AG04450 (cell line): ENCODE data around the gene UBAP1L. TPM values are rescaled to one million over a fixed set of nuclear protein-coding genes. Genes with fewer than 3 reads are reported as not detected.
A peak's percentile ranks its signal among the peaks of the same experiment; 100 is the strongest.

ENCODE experiments used
- CTCF ChIA-PET: fragments of 300-600, 350-600 bp; formaldehyde crosslinking; extraction: SDS; loops from one replicate; lab custom pipeline; 2022; ENCODE audit warnings: antibody characterized with exemption, inconsistent platforms; lab: Charles Lee
- POLR2A ChIA-PET: fragments of 350-600 bp; formaldehyde crosslinking; extraction: SDS; loops from one replicate; lab custom pipeline; 2021; ENCODE audit warnings: antibody characterized with exemption, inconsistent platforms; lab: Yijun Ruan, JAX
- DNase-seq: peaks from one replicate; pipeline ENCODE4 v3.0.0-alpha.2; 2011; ENCODE audit warnings: low read depth, low spot score
- H3K27ac ChIP-seq: one replicate; pipeline ENCODE4 v1.5.1; 2012; ENCODE audit warnings: low read depth, low read length, control low read depth
- H3K27me3 ChIP-seq: one replicate; pipeline ENCODE4 v1.6.0; 2012; ENCODE audit warnings: low read length; ENCODE audit not compliant: control insufficient read depth, insufficient read depth
- H3K4me3 ChIP-seq: 2 replicates; pipeline ENCODE4 v1.5.1; 2011; ENCODE audit warnings: mild to moderate bottlenecking, low read depth, low read length, control low read depth
- H3K9me3 ChIP-seq: 2 replicates; pipeline ENCODE4 v1.5.1; 2012; ENCODE audit warnings: low read length; ENCODE audit not compliant: control insufficient read depth, insufficient read depth
- polyA plus RNA-seq: library from polyadenylated mRNA; depleted of rRNA; stranded (reverse); fragments of >200 nt; gene quantifications from 2 replicates; pipeline ENCODE4 v1.2.3, GENCODE V29; 2011
- TF ChIP-seq, protein P1 (sequence below): IDR thresholded peaks from 2 replicates; pipeline ENCODE4 v1.5.1; 2011; ENCODE audit warnings: low read depth, low read length, control low read depth, inconsistent platforms

The UBAP1L gene
- polyA plus RNA-seq, 1 experiment = 0.46 TPM

DNA sequence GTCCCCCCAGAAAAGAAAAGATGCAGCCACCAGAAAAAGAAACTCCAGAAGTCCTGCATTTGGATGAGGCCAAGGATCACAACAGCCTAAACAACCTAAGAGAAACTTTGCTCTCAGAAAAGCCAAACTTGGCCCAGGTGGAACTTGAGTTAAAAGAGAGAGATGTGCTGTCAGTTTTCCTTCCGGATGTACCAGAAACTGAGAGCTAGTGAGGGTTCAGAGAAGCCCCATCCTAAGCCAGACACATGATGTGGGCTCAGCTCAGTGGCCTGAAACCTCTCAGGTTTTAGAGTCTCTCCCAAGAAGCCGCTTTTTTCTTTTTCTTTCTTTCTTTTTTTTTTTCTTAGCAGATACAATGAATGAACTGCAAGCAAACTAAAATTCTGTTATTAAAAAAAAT is 62.0 kb downstream of the UBAP1L start:
- TF ChIP-seq, protein P1, sequence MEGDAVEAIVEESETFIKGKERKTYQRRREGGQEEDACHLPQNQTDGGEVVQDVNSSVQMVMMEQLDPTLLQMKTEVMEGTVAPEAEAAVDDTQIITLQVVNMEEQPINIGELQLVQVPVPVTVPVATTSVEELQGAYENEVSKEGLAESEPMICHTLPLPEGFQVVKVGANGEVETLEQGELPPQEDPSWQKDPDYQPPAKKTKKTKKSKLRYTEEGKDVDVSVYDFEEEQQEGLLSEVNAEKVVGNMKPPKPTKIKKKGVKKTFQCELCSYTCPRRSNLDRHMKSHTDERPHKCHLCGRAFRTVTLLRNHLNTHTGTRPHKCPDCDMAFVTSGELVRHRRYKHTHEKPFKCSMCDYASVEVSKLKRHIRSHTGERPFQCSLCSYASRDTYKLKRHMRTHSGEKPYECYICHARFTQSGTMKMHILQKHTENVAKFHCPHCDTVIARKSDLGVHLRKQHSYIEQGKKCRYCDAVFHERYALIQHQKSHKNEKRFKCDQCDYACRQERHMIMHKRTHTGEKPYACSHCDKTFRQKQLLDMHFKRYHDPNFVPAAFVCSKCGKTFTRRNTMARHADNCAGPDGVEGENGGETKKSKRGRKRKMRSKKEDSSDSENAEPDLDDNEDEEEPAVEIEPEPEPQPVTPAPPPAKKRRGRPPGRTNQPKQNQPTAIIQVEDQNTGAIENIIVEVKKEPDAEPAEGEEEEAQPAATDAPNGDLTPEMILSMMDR = no peak
- ChIA-PET CTCF (interaction anchor here (1.1 to 7.7 kb wide), 7 partner anchors 11 to 57 kb away, joined by 4 to 127 read pairs (median 24); no protein-coding TSS in a partner anchor), POLR2A (interaction anchor here (1.5 to 3.4 kb wide), 2 partner anchors 16 to 48 kb away, joined by 4 to 16 read pairs; partner anchors contain the start of gene RASL12)
- no peak for DNase-seq
- H3K9me3 ChIP-seq = no peaks in the 10 kb centered on the region; the same call in 1 of the 2 replicates
- no peak overlapping the region for H3K27ac ChIP-seq
- no peaks in the 10 kb centered on the region for H3K27me3 ChIP-seq
- no peak overlapping the region for H3K4me3 ChIP-seq

DNA sequence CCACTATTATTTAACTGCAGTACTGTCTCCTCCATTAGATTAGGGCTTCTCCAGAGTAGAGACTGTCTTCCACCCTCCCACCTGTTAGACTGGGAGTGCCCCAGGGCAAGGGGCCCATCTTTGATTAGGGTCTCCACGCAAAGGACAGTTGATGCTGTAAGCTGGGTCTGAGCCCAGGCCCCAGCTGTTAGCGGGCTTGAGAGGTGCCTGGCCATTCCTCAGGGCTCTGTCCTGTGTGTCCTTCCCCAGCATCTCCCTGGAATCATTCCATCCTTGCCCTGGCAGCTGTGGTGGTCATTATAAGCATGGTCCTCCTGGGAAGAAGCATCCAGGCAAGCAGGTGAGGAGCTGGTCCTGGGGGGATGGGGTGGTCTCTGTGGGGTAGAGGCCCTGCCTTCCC is 63.7 kb downstream of the UBAP1L start:
- H3K27me3 ChIP-seq = no peaks in the 10 kb centered on the region
- ChIA-PET CTCF (interaction anchor here (1.4 to 7.7 kb wide), 5 partner anchors 12 to 51 kb away, joined by 4 to 127 read pairs (median 36); partner anchors contain the start of gene RASL12), POLR2A (interaction anchor here (0.7 kb wide), 1 partner anchor 14 kb away, joined by 9 read pairs; no protein-coding TSS in a partner anchor)
- no peak overlapping the region for H3K27ac ChIP-seq
- no peak overlapping the region for H3K4me3 ChIP-seq
- no peaks in the 10 kb centered on the region; the same call in 1 of the 2 replicates for H3K9me3 ChIP-seq
- TF ChIP-seq, protein P1 = no peak
- no peak for DNase-seq

DNA sequence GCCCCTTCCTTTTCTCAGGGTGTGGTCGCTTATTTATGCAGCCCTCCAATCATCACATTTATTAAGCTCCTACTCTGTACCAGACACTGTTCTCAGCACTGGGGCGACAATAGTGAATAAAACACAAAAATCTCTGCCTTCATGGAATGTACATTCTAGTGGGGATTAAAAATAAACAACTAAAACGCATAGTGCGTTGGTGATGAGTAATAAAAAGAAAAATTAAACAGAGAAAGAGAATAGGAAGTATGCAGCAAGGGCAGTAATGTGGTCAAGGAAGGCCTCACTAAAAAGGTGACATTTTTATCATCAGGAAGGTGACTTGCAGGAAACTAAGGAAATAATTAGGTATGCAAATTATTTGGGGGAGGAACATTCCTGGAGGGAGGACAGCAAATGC is 64.7 kb downstream of the UBAP1L start:
- H3K27me3 ChIP-seq = no peaks in the 10 kb centered on the region
- no peaks in the 10 kb centered on the region; the same call in 1 of the 2 replicates for H3K9me3 ChIP-seq
- TF ChIP-seq, protein P1 = no peak
- H3K4me3 ChIP-seq = no peak overlapping the region
- peak overlapping the region; percentile 61 for H3K27ac ChIP-seq
- ChIA-PET POLR2A (interaction anchor here (0.7 to 1.2 kb wide), 2 partner anchors 29 to 1339 kb away, joined by 3 to 7 read pairs; no protein-coding TSS in a partner anchor), CTCF (interaction anchor here (0.6 to 7.7 kb wide), 4 partner anchors 10 to 121 kb away, joined by 4 to 127 read pairs (median 6); no protein-coding TSS in a partner anchor)
- DNase-seq = no peak

DNA sequence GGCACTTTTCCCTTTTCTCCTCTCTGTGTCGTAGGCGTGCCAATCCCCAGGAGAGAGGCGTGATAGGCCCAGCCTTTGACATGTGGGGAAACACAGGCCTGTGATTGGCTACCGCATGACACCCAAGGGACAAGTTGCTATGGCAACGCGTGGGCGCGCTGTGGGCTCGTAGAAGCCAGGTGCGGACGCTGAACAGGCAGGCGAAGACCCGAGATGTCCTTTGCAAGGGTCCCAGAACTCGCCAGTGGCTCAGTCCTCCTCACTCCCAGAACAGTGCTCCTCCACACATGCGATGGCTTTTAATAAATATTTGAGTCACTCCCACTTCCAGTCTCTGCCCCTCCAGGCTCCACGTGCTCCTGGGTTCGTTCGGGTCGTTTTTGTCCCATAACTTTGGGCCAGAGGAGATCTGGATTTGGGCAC is 65.6 kb downstream of the UBAP1L start:
- no peaks in the 10 kb centered on the region for H3K27me3 ChIP-seq
- no peak overlapping the region for H3K27ac ChIP-seq
- H3K9me3 ChIP-seq = no peaks in the 10 kb centered on the region; the same call in 1 of the 2 replicates
- peak overlapping the region; percentile 25 for H3K4me3 ChIP-seq
- POLR2A ChIA-PET = interaction anchor here (0.6 to 1.2 kb wide), 4 partner anchors 15 to 30 kb away, joined by 3 read pairs; partner anchors contain the start of gene RASL12
- TF ChIP-seq, protein P1 = no peak
- no peak for DNase-seq
- CTCF ChIA-PET = interaction anchor here (1.6 to 7.7 kb wide), 2 partner anchors 15 to 53 kb away, joined by 7 to 127 read pairs; no protein-coding TSS in a partner anchor

DNA sequence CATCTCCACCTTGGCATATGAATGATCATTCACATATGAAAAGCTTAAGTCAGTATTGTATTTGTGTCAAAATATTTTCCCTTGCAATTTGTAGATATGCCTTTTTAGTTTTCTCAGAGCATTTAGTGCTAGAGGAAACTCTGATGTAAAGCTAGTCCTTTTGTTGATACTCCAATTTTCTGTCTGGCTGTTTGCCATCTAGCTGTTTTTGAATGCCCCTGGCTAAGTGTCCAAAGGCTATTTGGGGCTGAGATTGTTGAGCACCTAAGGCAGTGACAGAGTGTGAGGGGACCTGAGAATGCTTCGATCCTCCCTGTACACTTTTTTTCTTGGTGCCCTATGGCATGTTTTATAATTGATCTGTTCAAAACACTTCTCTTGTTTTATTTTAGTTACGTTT is 66.8 kb downstream of the UBAP1L start:
- no peaks in the 10 kb centered on the region; the same call in 1 of the 2 replicates for H3K9me3 ChIP-seq
- ChIA-PET CTCF (interaction anchor here (1.0 to 2.0 kb wide), 3 partner anchors 14 to 53 kb away, joined by 3 to 7 read pairs (median 6); no protein-coding TSS in a partner anchor), POLR2A (interaction anchor here (0.6 to 1.1 kb wide), 4 partner anchors 46 to 527 kb away, joined by 4 to 11 read pairs (median 6); partner anchors contain the start of gene SPG21)
- no peak for DNase-seq
- no peak overlapping the region for H3K4me3 ChIP-seq
- no peak overlapping the region for H3K27ac ChIP-seq
- TF ChIP-seq, protein P1 = no peak
- H3K27me3 ChIP-seq = no peaks in the 10 kb centered on the region
